Spleen (tissue), 11 donors: ENCODE measurements around the gene FOXP1. TPM values are rescaled to one million over a fixed set of nuclear protein-coding genes. Genes with fewer than 3 reads are reported as not detected.
A peak's percentile ranks its signal among the peaks of the same experiment; 100 is the strongest.

Experiments
- DNase-seq: peaks from one replicate; pipeline ENCODE4 v3.0.0-alpha.2; 2020
- H3K27ac ChIP-seq, 8 donors: fragments of 200-600 bp; sonication (generic) in 7 of 8; 1 replicate in 4 of 8; 2 replicates in 4 of 8; pipeline versions ENCODE4 v1.5.0 to v1.8.0; 2016 to 2021; ENCODE audit warnings: inconsistent platforms in 4 of 8, mild to moderate bottlenecking in 4 of 8, moderate library complexity in 1 of 8
- H3K27me3 ChIP-seq, 7 donors: fragments of 200-600 bp; sonication (generic) in 6 of 7; replicated peaks in 1 of 7; 1 replicate in 4 of 7; 2 replicates in 3 of 7; pipeline versions ENCODE4 v1.5.0 to v1.8.0; 2016 to 2021; ENCODE audit warnings: inconsistent platforms in 3 of 7, mild to moderate bottlenecking in 1 of 7
- H3K36me3 ChIP-seq, 6 donors: fragments of 200-600 bp; sonication (generic) in 5 of 6; 1 replicate in 4 of 6; 2 replicates in 2 of 6; pipeline versions ENCODE4 v1.5.0 to v1.8.0; 2016 to 2021; ENCODE audit warnings: inconsistent platforms in 2 of 6
- H3K4me1 ChIP-seq, 6 donors: fragments of 200-600 bp; sonication (generic) in 5 of 6; 1 replicate in 3 of 6; 2 replicates in 3 of 6; pipeline versions ENCODE4 v1.5.0 to v1.8.0; 2016 to 2021; ENCODE audit warnings: inconsistent platforms in 3 of 6
- H3K4me3 ChIP-seq, 8 donors: fragments of 200-600 bp; sonication (generic) in 7 of 8; 1 replicate in 4 of 8; 2 replicates in 4 of 8; pipeline versions ENCODE4 v1.5.0 to v1.8.0; 2016 to 2021; ENCODE audit warnings: inconsistent platforms in 4 of 8, mild to moderate bottlenecking in 4 of 8, moderate library complexity in 2 of 8
- H3K9me3 ChIP-seq, 8 donors: fragments of 200-600 bp; sonication (generic) in 7 of 8; 1 replicate in 4 of 8; 2 replicates in 4 of 8; pipeline versions ENCODE4 v1.5.0 to v1.8.0; 2016 to 2021; ENCODE audit warnings: inconsistent platforms in 4 of 8
- CTCF ChIP-seq, 11 experiments: fragments of 200-600 bp in 7 of 11; fragments of 450-650 bp in 4 of 11; sonication (generic) in 4 of 11; IDR thresholded peaks in 8 of 11; conservative IDR thresholded peaks in 3 of 11; 1 replicate in 7 of 11; 2 replicates in 4 of 11; pipeline versions ENCODE4 v1.4.0 to v1.8.0; 2016 to 2021; ENCODE audit warnings: antibody characterized with exemption in 11 of 11, inconsistent platforms in 4 of 11, mild to moderate bottlenecking in 1 of 11
- POLR2A ChIP-seq, 3 donors: fragments of 450-650 bp; IDR thresholded peaks; one replicate each; pipeline ENCODE4 v1.5.1; 2017; ENCODE audit warnings: antibody characterized with exemption in 3 of 3, mild to moderate bottlenecking in 1 of 3
- POLR2AphosphoS5 ChIP-seq, 3 donors: sonication (generic); formaldehyde crosslinking; IDR thresholded peaks; one replicate each; pipeline ENCODE4 v1.5.1; 2017; ENCODE audit warnings: antibody characterized with exemption in 3 of 3
- WGBS, 5 donors: extraction: QIAGEN DNeasy Blood & Tissue Kit in 3 of 5; methylation state at CpG; one replicate each; pipeline versions ENCODE4 v1.1.5 to v1.1.7; 2013 to 2018; 5-methylcytosine and 5-hydroxymethylcytosine counted together
- intact Hi-C: fragments of 100-400 bp; cut with DNase I; formaldehyde crosslinking; loops from one replicate; pipeline ENCODE4 v1.15.0; 2023; ENCODE audit warnings: low total_unique reads
- polyA plus RNA-seq, 3 donors: library from polyadenylated mRNA; stranded (reverse); fragments of 200-250 nt; gene quantifications; one replicate each; pipeline ENCODE4 v1.2.1, GENCODE V29; 2013
- total RNA-seq, 7 donors: library from RNA; depleted of rRNA in 3 of 7; stranded (reverse); fragments of >200 nt in 3 of 7; fragmentation: NEBNext Ultra II Directional in 4 of 7; extraction: Animal tissue kit (Norgen Biotek cat#: 25700) in 4 of 7; gene quantifications; one replicate each; pipeline versions ENCODE4 v1.1.0 to v1.2.1, GENCODE V29; 2016 to 2021
- donor health status: healthy with polysubstance abuse.
- donor health status: DM: no; HTN: no; CAD: no; lungs with moderate emphysema.
- donor health status: DM: no; HTN: no; CAD: no.
- donor health status: Bipolar disorder and iron deficiency.
- donor health status: healthy.
- donor health status: DM: no; HTN: no; CAD: no.
- donor health status: DM: yes; HTN: yes; CAD: no.

Gene FOXP1
- total and polyA plus RNA-seq, 10 donors: 11.1 to 202 (median 153) TPM

GRCh38 chr3:71310359-71310979, 273.1 kb downstream of the FOXP1 start:
- peak; percentile 37 for DNase-seq
- peaks cover 0 to 62% (median 20%) of the 10 kb centered on the region in 6 donors for H3K4me1 ChIP-seq
- WGBS, 5 donors: 59 to 75% (median 70%) methylated on average over 9 of the region's 9 CpGs
- H3K9me3 ChIP-seq: no peaks in the 10 kb centered on the region
- no peaks in the 10 kb centered on the region for H3K27me3 ChIP-seq
- TF ChIP-seq POLR2A (IDR thresholded peaks at IDR 0.05) (no peak), POLR2AphosphoS5 (IDR thresholded peaks at IDR 0.05) (no peak), CTCF (IDR thresholded peaks at IDR 0.05 in 8 of 11, conservative IDR thresholded peaks at IDR 0.05 in 3 of 11) (no peak)
- H3K4me3 ChIP-seq: no peak overlapping the region
- intact Hi-C loops: no loop called here
- no peaks in the 10 kb centered on the region for H3K36me3 ChIP-seq
- peak overlapping the region in 2 of 8 donors; percentile 13 to 36 for H3K27ac ChIP-seq

GRCh38 chr3:71309886-71310285, 273.6 kb downstream of the FOXP1 start:
- no peaks in the 10 kb centered on the region for H3K36me3 ChIP-seq
- peak overlapping the region in 2 of 8 donors; percentile 13 to 36 for H3K27ac ChIP-seq
- no peak overlapping the region for H3K4me3 ChIP-seq
- DNase-seq: no peak
- intact Hi-C loops: loop anchor here (10.0 kb wide), 1 partner anchor 275 kb away; the partner anchor contains the start of gene FOXP1
- H3K4me1 ChIP-seq: peaks cover 0 to 63% (median 21%) of the 10 kb centered on the region in 6 donors
- TF ChIP-seq POLR2AphosphoS5 (IDR thresholded peaks at IDR 0.05) (no peak), CTCF (IDR thresholded peaks at IDR 0.05 in 8 of 11, conservative IDR thresholded peaks at IDR 0.05 in 3 of 11) (no peak), POLR2A (IDR thresholded peaks at IDR 0.05) (no peak)
- no peaks in the 10 kb centered on the region for H3K27me3 ChIP-seq
- no peaks in the 10 kb centered on the region for H3K9me3 ChIP-seq
- 75 to 94% (median 89%) methylated on average over 1 of the region's 1 CpG for WGBS, 5 donors

GRCh38 chr3:71309342-71309741, 274.2 kb downstream of the FOXP1 start:
- Histone ChIP-seq H3K9me3 (no peaks in the 10 kb centered on the region), H3K27me3 (no peaks in the 10 kb centered on the region), H3K4me1 (peaks cover 3 to 68% (median 25%) of the 10 kb centered on the region in 6 donors), H3K27ac (peak overlapping the region in 1 of 8 donors; percentile 2), H3K36me3 (no peaks in the 10 kb centered on the region), H3K4me3 (no peak overlapping the region)
- DNase-seq: no peak
- WGBS, 5 donors: 49 to 76% (median 58%) methylated on average over 3 of the region's 3 CpGs
- intact Hi-C loops: loop anchor here (10.0 kb wide), 1 partner anchor 275 kb away; the partner anchor contains the start of gene FOXP1
- no peak for TF ChIP-seq CTCF (IDR thresholded peaks at IDR 0.05 in 8 of 11, conservative IDR thresholded peaks at IDR 0.05 in 3 of 11)
- TF ChIP-seq POLR2A (IDR thresholded peaks at IDR 0.05): no peak
- no peak for TF ChIP-seq POLR2AphosphoS5 (IDR thresholded peaks at IDR 0.05)

GRCh38 chr3:71308836-71309235, 274.7 kb downstream of the FOXP1 start:
- H3K4me3 ChIP-seq: no peak overlapping the region
- DNase-seq: no peak
- H3K9me3 ChIP-seq: no peaks in the 10 kb centered on the region
- H3K27me3 ChIP-seq: no peaks in the 10 kb centered on the region
- no peaks in the 10 kb centered on the region for H3K36me3 ChIP-seq
- intact Hi-C loops: loop anchor here (10.0 kb wide), 1 partner anchor 276 kb away; the partner anchor contains the start of gene FOXP1
- peaks cover 8 to 73% (median 30%) of the 10 kb centered on the region in 6 donors for H3K4me1 ChIP-seq
- H3K27ac ChIP-seq: no peak overlapping the region
- WGBS, 5 donors: 78 to 84% (median 80%) methylated on average over 4 of the region's 4 CpGs
- TF ChIP-seq POLR2A (IDR thresholded peaks at IDR 0.05): no peak
- no peak for TF ChIP-seq POLR2AphosphoS5 (IDR thresholded peaks at IDR 0.05)
- TF ChIP-seq CTCF (IDR thresholded peaks at IDR 0.05 in 8 of 11, conservative IDR thresholded peaks at IDR 0.05 in 3 of 11): no peak
